RWPE2 (cell line): ENCODE measurements around the gene FXYD2.

Source experiments
- ATAC-seq: fragments of 200-7000 bp; cut with Tn5 transposase; 3 replicates; pipeline ENCODE4 v1.9.1; 2021; ENCODE audit warnings: low read depth
- DNase-seq: peaks from one replicate; pipeline ENCODE4 v3.0.0-alpha.2; 2020; ENCODE audit warnings: low spot score
- H3K27ac ChIP-seq: fragments of 450-650 bp; 2 replicates; pipeline ENCODE4 v1.5.1; 2017; ENCODE audit warnings: mild to moderate bottlenecking; ENCODE audit not compliant: poor library complexity, severe bottlenecking
- H3K27me3 ChIP-seq: fragments of 250-450 bp; sonication (Bioruptor Pico); 2 replicates; pipeline ENCODE4 v1.5.1; 2021; ENCODE audit warnings: mild to moderate bottlenecking, moderate library complexity; ENCODE audit not compliant: insufficient read depth, poor library complexity, severe bottlenecking
- H3K36me3 ChIP-seq: fragments of 250-450 bp; sonication (Bioruptor Pico); 2 replicates; pipeline ENCODE4 v1.5.1; 2020; ENCODE audit warnings: low read depth, mild to moderate bottlenecking, moderate library complexity
- H3K4me1 ChIP-seq: fragments of 250-450 bp; sonication (Bioruptor Pico); 2 replicates; pipeline ENCODE4 v1.5.1; 2021; ENCODE audit warnings: mild to moderate bottlenecking, moderate library complexity; ENCODE audit not compliant: insufficient read depth, poor library complexity, severe bottlenecking
- H3K4me3 ChIP-seq: fragments of 250-450 bp; sonication (Bioruptor Pico); 2 replicates; pipeline ENCODE4 v1.5.1; 2021; ENCODE audit warnings: mild to moderate bottlenecking, moderate library complexity; ENCODE audit not compliant: severe bottlenecking
- H3K9me3 ChIP-seq: fragments of 250-450 bp; sonication (Bioruptor Pico); 2 replicates; pipeline ENCODE4 v1.5.1; 2021; ENCODE audit warnings: mild to moderate bottlenecking, moderate library complexity; ENCODE audit not compliant: severe bottlenecking
- CTCF ChIP-seq: fragments of 450-650 bp; IDR thresholded peaks from one replicate; pipeline ENCODE4 v1.5.1; 2017; ENCODE audit warnings: mild to moderate bottlenecking, moderate library complexity; ENCODE audit not compliant: poor library complexity, severe bottlenecking

The FXYD2 gene

GRCh38 chr11:117824571-117825537 is at the start of gene FXYD2:
TSS of gene FXYD2 (minus strand) at chr11:117824744. CDS start at chr11:117824678, 66 bp downstream.
- no peak for TF ChIP-seq CTCF
- Histone ChIP-seq H3K27ac (no peak within 1 kb of the TSS), H3K36me3 (no peaks in the 10 kb centered on the region), H3K4me3 (no peak within 1 kb of the TSS), H3K27me3 (no peaks in the 10 kb centered on the region), H3K4me1 (no peaks in the 10 kb centered on the region), H3K9me3 (no peaks in the 10 kb centered on the region)
- ATAC-seq (no peak), DNase-seq (no peak)

GRCh38 chr11:117873828-117874125 is 49.2 kb upstream of the FXYD2 start:
- Histone ChIP-seq H3K36me3 (no peaks in the 10 kb centered on the region), H3K4me1 (no peaks in the 10 kb centered on the region), H3K9me3 (no peaks in the 10 kb centered on the region), H3K27me3 (peaks cover 53% of the 10 kb centered on the region), H3K27ac (no peak overlapping the region), H3K4me3 (no peak overlapping the region)
- DNase-seq (no peak), ATAC-seq (no peak)
- TF ChIP-seq CTCF = no peak

- Histone ChIP-seq H3K36me3 (no peaks in the 10 kb centered on the region), H3K4me3 (no peak overlapping the region), H3K9me3 (no peaks in the 10 kb centered on the region), H3K27ac (no peak overlapping the region), H3K4me1 (no peaks in the 10 kb centered on the region), H3K27me3 (peaks cover 51% of the 10 kb centered on the region)
- ATAC-seq (no peak), DNase-seq (no peak)
- TF ChIP-seq CTCF = no peak
These were observed 48.7 kb upstream of the FXYD2 start for GRCh38 chr11:117872975-117873827.

GRCh38 chr11:117872420-117872961 is 47.9 kb upstream of the FXYD2 start:
- ATAC-seq (no peak), DNase-seq (no peak)
- TF ChIP-seq CTCF = no peak
- Histone ChIP-seq H3K36me3 (no peaks in the 10 kb centered on the region), H3K27ac (no peak overlapping the region), H3K4me1 (no peaks in the 10 kb centered on the region), H3K9me3 (no peaks in the 10 kb centered on the region), H3K27me3 (peaks cover 44% of the 10 kb centered on the region), H3K4me3 (no peak overlapping the region)
